H1 (cell line): ENCODE data around the gene MOB3C. TPM values are rescaled to one million over a fixed set of nuclear protein-coding genes. Genes with fewer than 3 reads are reported as not detected.

Experiments used
- CTCF ChIA-PET: fragments of 300-600 bp; sonication (Branson Sonifier 250); formaldehyde crosslinking; loops from one replicate; lab custom pipeline; 2021; ENCODE audit not compliant: partially characterized antibody; lab: Charles Lee
- POLR2A ChIA-PET: fragments of 300-600 bp; sonication (Branson Sonifier 250); formaldehyde crosslinking; loops from one replicate; lab custom pipeline; 2021; ENCODE audit warnings: inconsistent platforms; ENCODE audit not compliant: partially characterized antibody; lab: Charles Lee
- DNase-seq, 2 experiments: peaks; one replicate each; pipeline versions ENCODE4 v3.0.0 to v3.0.0-alpha.2; 2010 to 2022; ENCODE audit warnings: low spot score in 2 of 2, low read depth in 1 of 2, mixed read lengths in 1 of 2
- FAIRE-seq: peaks from 2 replicates; lab custom pipeline; 2011; peaks lifted over from hg19 to GRCh38; lab: Jason Lieb, UNC
- H2AFZ ChIP-seq: 2 replicates; pipeline ENCODE4 v1.8.1; 2012; ENCODE audit warnings: low read length, inconsistent platforms
- H2AK5ac ChIP-seq: 2 replicates; pipeline ENCODE4 v1.6.1; 2013; ENCODE audit warnings: low read depth, low read length
- H2BK120ac ChIP-seq: replicated peaks from 2 replicates; pipeline ENCODE3; 2013; ENCODE audit warnings: low read depth, low read length, inconsistent platforms
- H2BK12ac ChIP-seq: 2 replicates; pipeline ENCODE4 v1.6.1; 2013; ENCODE audit warnings: low read depth, low read length
- H2BK15ac ChIP-seq: 2 replicates; pipeline ENCODE4 v1.6.1; 2013; ENCODE audit warnings: low read length
- H2BK20ac ChIP-seq: 2 replicates; pipeline ENCODE4 v1.6.1; 2013; ENCODE audit warnings: low read length
- H2BK5ac ChIP-seq: 2 replicates; pipeline ENCODE4 v1.6.1; 2013; ENCODE audit warnings: low read depth, low read length
- H3K14ac ChIP-seq: 2 replicates; pipeline ENCODE4 v1.6.1; 2013; ENCODE audit warnings: inconsistent platforms; ENCODE audit not compliant: insufficient read length
- H3K18ac ChIP-seq: 2 replicates; pipeline ENCODE4 v1.6.1; 2013; ENCODE audit warnings: low read length; ENCODE audit errors: extremely low read depth
- H3K23ac ChIP-seq: 2 replicates; pipeline ENCODE4 v1.6.1; 2013; ENCODE audit warnings: inconsistent platforms; ENCODE audit not compliant: insufficient read length
- H3K23me2 ChIP-seq: 2 replicates; pipeline ENCODE4 v1.6.1; 2013; ENCODE audit warnings: low read depth, low read length
- H3K27ac ChIP-seq: 2 replicates; pipeline ENCODE4 v1.6.1; 2011; ENCODE audit warnings: low read depth, low read length, inconsistent platforms
- H3K27me3 ChIP-seq, 4 experiments: replicated peaks in 1 of 4; 1 replicate in 1 of 4; 2 replicates in 3 of 4; pipeline versions ENCODE4 v1.6.1 to v1.8.1; 2011 to 2013; ENCODE audit warnings: low read length in 3 of 4, mild to moderate bottlenecking in 3 of 4, inconsistent platforms in 2 of 4, mixed read lengths in 2 of 4, moderate library complexity in 1 of 4; ENCODE audit not compliant: control insufficient read depth in 3 of 4, insufficient read depth in 3 of 4; ENCODE audit errors: extremely low read depth in 1 of 4
- H3K36me3 ChIP-seq, 4 experiments: 2 replicates each; pipeline versions ENCODE4 v1.6.1 to v1.8.1; 2011 to 2013; ENCODE audit warnings: mild to moderate bottlenecking in 4 of 4, low read length in 3 of 4, moderate library complexity in 2 of 4, control low read depth in 1 of 4, inconsistent platforms in 1 of 4; ENCODE audit not compliant: insufficient read depth in 4 of 4, control insufficient read depth in 2 of 4
- H3K4ac ChIP-seq: replicated peaks from 2 replicates; pipeline ENCODE3; 2013; ENCODE audit warnings: low read length, low read depth, mixed read lengths, inconsistent platforms; ENCODE audit not compliant: insufficient read length
- H3K4me1 ChIP-seq, 4 experiments: replicated peaks in 1 of 4; 1 replicate in 1 of 4; 2 replicates in 3 of 4; pipeline versions ENCODE4 v1.6.1 to v1.8.1; 2011 to 2013; ENCODE audit warnings: low read length in 3 of 4, inconsistent platforms in 2 of 4, mixed read lengths in 1 of 4; ENCODE audit not compliant: insufficient read depth in 4 of 4, control insufficient read depth in 3 of 4
- H3K4me2 ChIP-seq, 2 experiments: 2 replicates each; pipeline versions ENCODE4 v1.6.1 to v1.8.1; 2011 to 2013; ENCODE audit warnings: low read depth in 2 of 2, low read length in 2 of 2, control low read depth in 1 of 2, inconsistent platforms in 1 of 2, mild to moderate bottlenecking in 1 of 2; ENCODE audit not compliant: insufficient read depth in 1 of 2
- H3K4me3 ChIP-seq, 4 experiments: fragments of 200-600, 300-600 bp in 1 of 4; sonication (generic), shearing (Covaris generic), sonication (Bioruptor Twin) in 1 of 4; 2 replicates each; pipeline versions ENCODE4 v1.5.1 to v1.8.1; 2011 to 2016; ENCODE audit warnings: low read length in 4 of 4, low read depth in 3 of 4, control low read depth in 2 of 4, inconsistent platforms in 2 of 4, mild to moderate bottlenecking in 2 of 4, mixed read lengths in 1 of 4, moderate library complexity in 1 of 4; ENCODE audit not compliant: insufficient read depth in 2 of 4; ENCODE audit errors: extremely low read depth in 1 of 4
- H3K56ac ChIP-seq: replicated peaks from 2 replicates; pipeline ENCODE3; 2013; ENCODE audit warnings: low read depth, mild to moderate bottlenecking, mixed read lengths, low read length, inconsistent platforms; ENCODE audit not compliant: insufficient read length
- H3K79me1 ChIP-seq: 2 replicates; pipeline ENCODE4 v1.6.1; 2013; ENCODE audit warnings: low read depth, low read length, control low read depth
- H3K79me2 ChIP-seq, 2 experiments: 2 replicates each; pipeline versions ENCODE4 v1.6.1 to v1.8.1; 2012 to 2013; ENCODE audit warnings: low read length in 2 of 2, mild to moderate bottlenecking in 2 of 2, inconsistent platforms in 1 of 2; ENCODE audit not compliant: insufficient read depth in 2 of 2, control insufficient read depth in 1 of 2
- H3K9ac ChIP-seq, 4 experiments: replicated peaks in 1 of 4; 1 replicate in 1 of 4; 2 replicates in 3 of 4; pipeline versions ENCODE4 v1.6.1 to v1.8.1; 2011 to 2013; ENCODE audit warnings: low read depth in 3 of 4, low read length in 3 of 4, control low read depth in 2 of 4, mild to moderate bottlenecking in 2 of 4, moderate library complexity in 2 of 4, inconsistent platforms in 1 of 4; ENCODE audit errors: extremely low read depth in 1 of 4
- H3K9me3 ChIP-seq, 2 experiments: 2 replicates each; pipeline versions ENCODE4 v1.6.1 to v1.8.1; 2012 to 2013; ENCODE audit warnings: mild to moderate bottlenecking in 2 of 2, moderate library complexity in 2 of 2, control low read depth in 1 of 2, inconsistent platforms in 1 of 2, low read depth in 1 of 2, low read length in 1 of 2, mixed read lengths in 1 of 2; ENCODE audit not compliant: insufficient read depth in 2 of 2
- H4K20me1 ChIP-seq, 2 experiments: replicated peaks in 1 of 2; 2 replicates each; pipeline versions ENCODE3 to v1.8.1; 2011 to 2013; ENCODE audit warnings: inconsistent platforms in 2 of 2, low read length in 2 of 2, mild to moderate bottlenecking in 1 of 2; ENCODE audit not compliant: insufficient read depth in 2 of 2, control insufficient read depth in 1 of 2
- H4K5ac ChIP-seq: 2 replicates; pipeline ENCODE4 v1.6.1; 2013; ENCODE audit warnings: low read length, low read depth, mixed read lengths, inconsistent platforms; ENCODE audit not compliant: insufficient read length
- H4K8ac ChIP-seq: 2 replicates; pipeline ENCODE4 v1.8.0; 2013; ENCODE audit warnings: mild to moderate bottlenecking, moderate library complexity, low read length, inconsistent platforms; ENCODE audit not compliant: insufficient read depth; ENCODE audit errors: extremely low read depth
- H4K91ac ChIP-seq: replicated peaks from 2 replicates; pipeline ENCODE3; 2013; ENCODE audit warnings: low read length, mixed read lengths, inconsistent platforms; ENCODE audit not compliant: insufficient read length
- ASH2L ChIP-seq: fragments of 200-600, 300-600 bp; sonication (generic); IDR thresholded peaks from one replicate; pipeline ENCODE4 v1.7.1; 2017; ENCODE audit warnings: low read length
- CEBPB ChIP-seq: IDR thresholded peaks from 2 replicates; pipeline ENCODE4 v1.6.1; 2012; ENCODE audit warnings: low read depth, low read length
- EGR1 ChIP-seq: IDR thresholded peaks from 2 replicates; pipeline ENCODE4 v1.6.1; 2011; ENCODE audit warnings: low read depth, low read length, borderline replicate concordance
- HDAC2 ChIP-seq, 2 experiments: fragments of 300-600 bp in 1 of 2; sonication (generic) in 1 of 2; IDR thresholded peaks; 2 replicates each; pipeline ENCODE4 v1.6.1; 2011 to 2012; ENCODE audit warnings: low read depth in 2 of 2, low read length in 2 of 2, mild to moderate bottlenecking in 2 of 2, moderate library complexity in 2 of 2, borderline replicate concordance in 1 of 2, inconsistent platforms in 1 of 2
- KDM4A ChIP-seq: IDR thresholded peaks from one replicate; pipeline ENCODE4 v1.7.1; 2012; ENCODE audit warnings: low read depth, mild to moderate bottlenecking, moderate library complexity, low read length, inconsistent platforms; ENCODE audit not compliant: severe bottlenecking
- PHF8 ChIP-seq: fragments of 200-600 bp; sonication (generic); conservative IDR thresholded peaks from 2 replicates; pipeline ENCODE4 v1.7.1; 2012; ENCODE audit warnings: low read depth, mild to moderate bottlenecking, inconsistent platforms, low read length, moderate library complexity
- POLR2AphosphoS5 ChIP-seq: IDR thresholded peaks from 2 replicates; pipeline ENCODE4 v1.6.1; 2011; ENCODE audit warnings: low read depth, low read length
- RXRA ChIP-seq: IDR thresholded peaks from 2 replicates; pipeline ENCODE4 v1.6.1; 2011; ENCODE audit warnings: low read depth, mild to moderate bottlenecking, low read length, moderate library complexity; ENCODE audit not compliant: insufficient read depth
- SIRT6 ChIP-seq: IDR thresholded peaks from one replicate; pipeline ENCODE4 v1.7.1; 2012; ENCODE audit warnings: low read length, inconsistent platforms
- TBP ChIP-seq: IDR thresholded peaks from 2 replicates; pipeline ENCODE4 v1.6.1; 2011; ENCODE audit warnings: low read depth, low read length, improper control_type of control experiment
- WGBS, 2 experiments: shearing (Covaris generic) in 1 of 2; methylation state at CpG; one replicate each; pipeline versions ENCODE4 v1.1.6 to v1.1.7; 2013 to 2015; ENCODE audit warnings: low lambda C conversion rate in 2 of 2, mixed read lengths in 2 of 2, inconsistent platforms in 1 of 2, low coverage in 1 of 2, missing lambda C conversion rate in 1 of 2; ENCODE audit not compliant: insufficient replicate concordance in 2 of 2, insufficient coverage in 1 of 2, insufficient read length in 1 of 2; ENCODE audit errors: extremely low coverage in 1 of 2, missing lambda C conversion rate in 1 of 2; 5-methylcytosine and 5-hydroxymethylcytosine counted together
- polyA plus RNA-seq, 7 experiments: library from polyadenylated mRNA; depleted of rRNA in 3 of 7; stranded (reverse) in 5 of 7; unstranded in 2 of 7; fragments of >200 nt in 5 of 7; fragments of 200-250 nt in 2 of 7; gene quantifications; 1 replicate in 5 of 7; 2 replicates in 1 of 7; 4 replicates in 1 of 7; pipeline versions ENCODE4 v1.2.1 to v1.2.3, GENCODE V29; 2011 to 2013; ENCODE audit warnings: missing spikeins in 2 of 7, mixed read lengths in 2 of 7
- total RNA-seq: library from RNA; stranded (reverse); fragmentation: NEBNext Ultra II Directional; extraction: Animal tissue kit (Norgen Biotek cat#: 25700); gene quantifications from 2 replicates; pipeline ENCODE4 v1.2.1, GENCODE V29; 2021
- TF ChIP-seq, protein P1 (sequence below): IDR thresholded peaks from 2 replicates; pipeline ENCODE4 v1.6.1; 2011; ENCODE audit warnings: low read length, improper control_type of control experiment

The MOB3C gene
- total and polyA plus RNA-seq, 2 of the 8 experiments (the other 6 are each of a cell fraction or from before 2014, with no cell fraction given): 5.8 to 6.6 TPM

DNA sequence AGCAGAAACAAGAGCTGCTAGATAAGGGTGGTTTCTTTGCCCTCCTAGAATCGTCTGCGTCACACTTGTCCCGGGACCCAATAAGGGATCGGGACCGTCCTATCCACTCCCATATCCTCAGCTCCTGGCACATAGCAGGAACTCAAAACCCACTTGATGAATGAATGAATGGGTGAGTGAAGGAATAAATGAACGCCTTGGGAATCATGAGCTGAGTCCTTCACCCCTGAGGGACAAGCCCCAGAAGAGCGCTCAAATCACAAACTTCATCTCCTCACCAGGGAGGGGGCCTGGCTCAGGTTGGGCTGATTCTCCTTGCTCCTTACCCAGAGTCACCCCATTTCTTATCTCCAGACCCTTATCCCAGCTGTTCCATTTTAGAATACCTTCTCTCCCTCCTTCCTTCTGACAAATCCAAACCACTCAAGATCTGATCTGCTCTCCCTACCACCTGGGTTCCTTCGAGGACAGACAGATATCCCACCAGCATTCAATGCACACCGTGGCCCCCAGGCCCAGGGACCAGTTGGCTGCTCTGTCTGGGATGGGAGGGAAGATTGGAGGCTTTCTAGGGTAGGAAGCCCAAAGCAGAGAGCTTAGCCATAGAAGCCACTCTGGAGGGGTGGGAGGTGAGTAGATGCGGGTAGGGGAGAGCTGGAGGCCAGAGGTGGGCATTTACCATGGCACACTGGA, 643 bp upstream of the MOB3C start:
- H3K23ac ChIP-seq: no peak overlapping the region
- no peak overlapping the region for H2BK5ac ChIP-seq
- peak overlapping the region; percentile 3 for H2AFZ ChIP-seq
- no peak overlapping the region for H4K5ac ChIP-seq
- no peak overlapping the region for H3K56ac ChIP-seq
- H3K27me3 ChIP-seq: peaks cover 0 to 11% (median 9%) of the 10 kb centered on the region in 4 experiments; a peak in 5 of 7 replicates
- no peaks in the 10 kb centered on the region for H3K79me2 ChIP-seq
- H3K27ac ChIP-seq: no peak overlapping the region
- H2BK15ac ChIP-seq: peak overlapping the region; percentile 18; the same call in 1 of the 2 replicates
- ChIA-PET CTCF (interaction anchor here (0.8 to 14.2 kb wide), 12 partner anchors 8 to 277 kb away, joined by 3 to 126 read pairs (median 4); partner anchors contain the start of gene MKNK1), POLR2A (interaction anchor here (0.7 to 2.2 kb wide), 14 partner anchors 9 to 102 kb away, joined by 3 to 8 read pairs (median 4); partner anchors contain the start of genes EFCAB14, MKNK1 and TEX38)
- no peaks in the 10 kb centered on the region for H4K20me1 ChIP-seq
- no peak overlapping the region for H4K8ac ChIP-seq
- no peak for FAIRE-seq
- H3K4me3 ChIP-seq: peak overlapping the region; percentile 47 to 83 (median 82)
- H4K91ac ChIP-seq: no peak overlapping the region
- no peak overlapping the region for H3K4ac ChIP-seq
- no peak overlapping the region for H3K9ac ChIP-seq
- H3K4me1 ChIP-seq: peaks cover 11 to 27% (median 19%) of the 10 kb centered on the region in 4 experiments
- WGBS, 2 experiments: 51% methylated on average over 10 of the region's 10 CpGs; no CpG with 5 or more reads in 1 of the 2 experiments
- no peak overlapping the region for H2BK120ac ChIP-seq
- H3K18ac ChIP-seq: 0 out of 2 replicates have a peak overlapping the region, but pooled peaks have one; percentile 34
- no peaks in the 10 kb centered on the region for H3K79me1 ChIP-seq
- peak overlapping the region; percentile 70 to 91 for H3K4me2 ChIP-seq
- no peaks in the 10 kb centered on the region for H3K9me3 ChIP-seq
- H2BK20ac ChIP-seq: 0 out of 2 replicates have a peak overlapping the region, but pooled peaks have one; percentile 35
- H3K36me3 ChIP-seq: no peaks in the 10 kb centered on the region
- no peak for DNase-seq
- no peak overlapping the region for H2AK5ac ChIP-seq
- 0 out of 2 replicates have a peak overlapping the region, but pooled peaks have one; percentile 39 for H2BK12ac ChIP-seq
- H3K23me2 ChIP-seq: peaks cover 7% of the 10 kb centered on the region; the same call in 1 of the 2 replicates
- no peak overlapping the region for H3K14ac ChIP-seq
- TF ChIP-seq CEBPB: no peak
- TF ChIP-seq HDAC2 (IDR thresholded peaks at IDR 0.05; ENCODE audit: borderline replicate concordance in 1 of 2, low read depth in 2 of 2, low read length in 2 of 2): no peak
- no peak for TF ChIP-seq RXRA
- TF ChIP-seq POLR2AphosphoS5: no peak
- TF ChIP-seq ASH2L: no peak
- TF ChIP-seq, protein P1, sequence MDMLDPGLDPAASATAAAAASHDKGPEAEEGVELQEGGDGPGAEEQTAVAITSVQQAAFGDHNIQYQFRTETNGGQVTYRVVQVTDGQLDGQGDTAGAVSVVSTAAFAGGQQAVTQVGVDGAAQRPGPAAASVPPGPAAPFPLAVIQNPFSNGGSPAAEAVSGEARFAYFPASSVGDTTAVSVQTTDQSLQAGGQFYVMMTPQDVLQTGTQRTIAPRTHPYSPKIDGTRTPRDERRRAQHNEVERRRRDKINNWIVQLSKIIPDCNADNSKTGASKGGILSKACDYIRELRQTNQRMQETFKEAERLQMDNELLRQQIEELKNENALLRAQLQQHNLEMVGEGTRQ: no peak
- no peak for TF ChIP-seq SIRT6
- no peak for TF ChIP-seq PHF8
- no peak for TF ChIP-seq KDM4A
- no peak for TF ChIP-seq EGR1
- no peak for TF ChIP-seq TBP
